Measurements from ENCODE around the gene FLNB.
A peak's percentile ranks its signal among the peaks of the same experiment; 100 is the strongest.

The FLNB gene

DNA sequence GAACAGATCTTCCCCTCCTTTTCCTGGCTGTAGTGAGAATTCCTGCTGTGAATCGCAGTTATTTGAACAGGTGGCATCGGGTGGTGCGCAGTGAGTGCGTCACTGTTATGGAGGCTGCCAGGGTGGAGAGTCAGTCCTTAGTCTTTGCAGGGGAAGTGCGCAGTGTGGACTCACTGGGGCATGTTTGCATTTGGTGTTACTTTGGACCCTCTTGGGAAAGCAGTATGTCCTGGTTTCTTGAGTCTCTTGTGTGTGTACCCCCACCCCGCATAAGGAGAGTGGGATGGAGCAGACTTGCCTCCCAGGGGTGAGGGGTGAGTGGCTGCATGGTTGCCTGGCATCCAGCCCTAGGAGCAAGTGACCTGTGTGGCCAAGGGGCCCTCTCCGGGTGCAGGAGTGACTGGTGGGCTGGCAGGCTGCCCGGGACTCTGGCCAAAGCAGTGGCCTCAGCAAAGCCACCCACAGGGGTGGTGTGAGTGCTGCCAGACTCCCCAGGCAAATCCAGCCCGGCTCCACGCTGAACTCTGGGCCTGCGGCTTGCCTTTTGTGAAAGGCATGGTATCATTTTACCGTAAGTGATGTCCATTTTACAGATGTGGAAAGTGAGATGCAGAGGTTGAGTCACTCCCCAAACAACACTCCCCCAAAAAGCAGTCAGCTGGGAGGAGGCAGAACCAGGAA is 156.1 kb downstream of the FLNB start:
- DNase-seq (ENCODE audit: low read depth, low spot score) = no peak

DNA sequence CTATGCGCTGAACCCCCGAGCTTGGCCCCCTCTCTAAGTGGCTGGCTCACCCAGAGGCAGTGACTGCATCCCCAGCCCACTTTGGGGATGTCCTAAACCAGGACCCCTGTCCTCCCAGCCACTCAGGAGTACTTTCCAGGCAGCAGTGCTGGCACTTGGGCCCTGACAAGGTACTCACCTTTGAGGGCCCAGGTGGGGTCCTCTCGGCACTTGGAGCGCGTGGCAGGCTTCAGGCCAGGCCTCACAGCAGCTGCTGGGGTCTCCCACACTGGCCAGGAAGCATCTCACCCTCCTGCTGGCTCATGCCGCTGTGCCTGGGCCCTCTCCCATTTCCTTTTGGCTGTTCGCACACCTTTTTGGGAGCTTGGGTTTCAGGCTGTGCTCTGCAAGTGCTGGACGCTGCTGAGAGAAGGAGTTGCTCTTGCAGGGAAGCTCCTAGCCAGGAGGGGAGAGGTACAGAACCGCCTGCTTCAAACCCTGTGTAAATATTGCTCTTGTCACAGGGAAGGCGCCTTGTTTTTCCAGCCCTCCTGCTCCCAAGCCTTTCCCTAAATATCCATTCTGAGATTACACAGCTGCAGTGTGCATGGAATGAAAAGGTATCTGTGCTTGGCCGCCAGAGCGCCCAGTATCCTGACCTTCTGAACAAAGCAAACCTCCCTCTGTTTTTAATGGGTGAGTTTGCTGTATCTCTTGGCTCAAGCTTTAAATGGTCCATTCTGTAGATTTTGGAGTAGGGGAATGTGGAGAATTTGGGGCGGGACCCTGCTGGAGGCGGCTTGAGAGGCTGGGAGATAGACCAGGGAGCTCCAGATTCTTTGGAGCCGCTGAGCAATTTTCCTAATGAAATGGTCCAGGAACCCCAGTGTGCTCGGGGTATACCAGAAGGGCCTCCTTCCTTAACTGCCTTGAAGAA is 156.9 kb downstream of the FLNB start:
- no peak for DNase-seq (ENCODE audit: low read depth, low spot score)

DNA sequence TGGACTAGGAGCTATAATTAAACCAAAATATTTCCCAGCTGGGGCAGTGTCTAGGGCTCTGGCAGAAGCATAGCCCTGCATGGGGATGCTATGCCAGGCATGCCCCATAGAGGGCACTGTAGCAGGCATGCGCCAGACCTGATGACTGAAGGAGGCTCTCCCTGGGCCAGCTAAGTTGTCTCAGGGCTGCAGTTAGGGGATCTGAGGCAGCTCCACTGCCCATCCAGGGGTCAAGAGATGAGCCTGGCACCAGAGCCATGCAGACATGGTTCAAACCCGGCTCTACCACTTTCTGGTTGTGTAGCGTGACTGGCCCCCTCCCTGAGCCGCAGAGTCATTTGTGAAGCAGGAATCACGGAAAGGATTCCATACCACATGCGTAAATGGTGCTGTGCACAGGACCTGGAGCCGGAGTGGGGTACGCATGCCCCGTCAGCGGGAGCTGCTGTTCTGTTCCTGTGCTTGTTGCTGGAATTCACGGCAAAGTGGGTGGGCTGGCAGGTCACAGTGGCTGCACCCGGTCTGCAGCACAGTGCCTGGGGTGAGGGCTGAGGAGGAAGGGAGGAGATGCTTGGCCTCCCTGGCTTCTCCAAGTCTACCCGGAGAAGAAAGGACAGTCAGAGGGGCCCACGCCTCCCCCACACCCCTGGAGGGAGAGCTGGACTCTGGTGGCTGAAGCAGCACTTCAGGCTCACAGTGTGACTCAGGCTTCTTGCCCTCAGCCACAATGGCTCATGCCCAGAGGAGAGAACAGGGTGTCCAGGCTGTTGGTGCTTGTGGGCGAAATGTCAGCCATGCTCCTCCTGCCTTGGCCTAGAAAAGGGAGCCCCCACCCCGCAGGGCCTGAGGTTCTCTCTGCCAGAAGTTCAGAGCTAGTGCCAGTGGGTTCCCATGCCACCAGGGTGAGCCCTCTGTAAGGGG is 159.5 kb downstream of the FLNB start:
- DNase-seq (ENCODE audit: low read depth, low spot score) = no peak

DNA sequence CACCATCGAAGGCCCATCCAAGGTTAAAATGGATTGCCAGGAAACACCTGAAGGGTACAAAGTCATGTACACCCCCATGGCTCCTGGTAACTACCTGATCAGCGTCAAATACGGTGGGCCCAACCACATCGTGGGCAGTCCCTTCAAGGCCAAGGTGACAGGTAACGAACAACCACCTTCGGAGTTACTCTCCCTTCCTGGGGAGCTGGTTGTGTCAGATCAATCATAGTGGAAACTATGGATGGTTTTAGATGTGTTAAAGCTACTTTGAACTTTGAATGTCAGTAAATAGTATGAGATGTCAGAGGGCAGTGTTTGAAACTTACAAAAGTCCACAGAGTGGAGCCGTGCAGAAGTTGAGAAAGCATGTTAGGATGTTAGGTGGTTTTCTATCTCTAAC is 160.3 kb downstream of the FLNB start:
- DNase-seq (ENCODE audit: low read depth, low spot score) = no peak

DNA sequence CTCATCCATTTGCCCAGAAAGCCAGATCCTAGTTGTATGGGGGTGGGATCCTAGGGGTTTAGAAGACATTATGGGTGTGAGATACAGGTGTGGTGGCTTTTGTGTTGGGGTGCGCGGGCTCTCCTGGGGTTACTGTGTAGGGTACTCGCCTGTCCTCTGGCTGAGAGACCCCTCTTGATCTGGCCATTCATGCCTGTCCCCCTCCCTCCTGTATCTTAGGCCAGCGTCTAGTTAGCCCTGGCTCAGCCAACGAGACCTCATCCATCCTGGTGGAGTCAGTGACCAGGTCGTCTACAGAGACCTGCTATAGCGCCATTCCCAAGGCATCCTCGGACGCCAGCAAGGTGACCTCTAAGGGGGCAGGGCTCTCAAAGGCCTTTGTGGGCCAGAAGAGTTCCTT is 161.1 kb downstream of the FLNB start:
- DNase-seq (ENCODE audit: low read depth, low spot score) = no peak

DNA sequence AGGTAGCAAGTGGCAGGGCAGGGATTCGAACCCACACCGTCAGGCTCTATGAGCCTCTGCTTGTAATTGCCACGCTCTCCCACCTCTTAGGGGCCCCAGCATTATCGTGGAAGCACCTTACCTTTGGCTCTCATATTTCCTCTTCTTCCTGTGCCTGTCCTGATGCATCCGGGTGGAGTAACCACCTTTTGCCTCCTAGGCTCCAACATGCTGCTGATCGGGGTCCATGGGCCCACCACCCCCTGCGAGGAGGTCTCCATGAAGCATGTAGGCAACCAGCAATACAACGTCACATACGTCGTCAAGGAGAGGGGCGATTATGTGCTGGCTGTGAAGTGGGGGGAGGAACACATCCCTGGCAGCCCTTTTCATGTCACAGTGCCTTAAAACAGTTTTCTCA is 162.2 kb downstream of the FLNB start:
- no peak for DNase-seq (ENCODE audit: low read depth, low spot score)

DNA sequence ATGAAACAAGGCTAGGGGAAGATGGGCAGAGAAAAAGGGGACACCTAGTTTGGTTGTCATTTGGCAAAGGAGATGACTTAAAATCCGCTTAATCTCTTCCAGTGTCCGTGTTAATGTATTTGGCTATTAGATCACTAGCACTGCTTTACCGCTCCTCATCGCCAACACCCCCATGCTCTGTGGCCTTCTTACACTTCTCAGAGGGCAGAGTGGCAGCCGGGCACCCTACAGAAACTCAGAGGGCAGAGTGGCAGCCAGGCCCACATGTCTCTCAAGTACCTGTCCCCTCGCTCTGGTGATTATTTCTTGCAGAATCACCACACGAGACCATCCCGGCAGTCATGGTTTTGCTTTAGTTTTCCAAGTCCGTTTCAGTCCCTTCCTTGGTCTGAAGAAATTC is 162.9 kb downstream of the FLNB start:
- no peak for DNase-seq (ENCODE audit: low read depth, low spot score)

DNA sequence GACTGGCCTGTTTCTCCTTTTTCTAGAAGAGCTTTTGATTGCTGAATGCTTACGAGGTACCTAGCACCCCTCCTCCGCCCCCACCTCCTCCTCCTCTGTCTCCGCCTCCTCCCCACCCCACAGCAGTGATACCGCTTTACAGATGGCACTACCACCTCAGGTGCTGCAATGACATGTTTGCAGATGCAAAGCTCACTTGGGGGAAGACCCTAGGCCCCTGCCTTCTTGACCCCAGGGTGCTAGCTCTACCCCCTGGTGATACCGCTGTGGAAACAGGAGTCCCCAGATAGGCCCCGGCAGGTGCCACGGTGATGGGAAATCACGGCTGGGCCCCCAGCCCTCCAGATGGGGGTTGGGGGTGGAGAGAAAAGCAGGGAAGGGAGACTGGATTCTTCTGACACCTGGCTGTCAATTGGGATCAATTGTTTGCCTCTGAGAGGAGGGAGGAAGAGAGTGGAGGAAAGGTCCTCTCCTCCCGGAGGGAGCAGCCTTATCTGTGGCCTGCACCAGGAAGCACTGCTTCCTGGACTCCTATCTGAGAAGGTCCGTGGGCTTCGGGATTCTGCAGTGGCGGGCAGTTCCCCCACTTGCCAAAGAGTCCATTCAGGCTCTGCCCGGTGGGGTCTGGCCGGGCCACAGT is 164.9 kb downstream of the FLNB start:
- DNase-seq (ENCODE audit: low read depth, low spot score) = no peak

DNA sequence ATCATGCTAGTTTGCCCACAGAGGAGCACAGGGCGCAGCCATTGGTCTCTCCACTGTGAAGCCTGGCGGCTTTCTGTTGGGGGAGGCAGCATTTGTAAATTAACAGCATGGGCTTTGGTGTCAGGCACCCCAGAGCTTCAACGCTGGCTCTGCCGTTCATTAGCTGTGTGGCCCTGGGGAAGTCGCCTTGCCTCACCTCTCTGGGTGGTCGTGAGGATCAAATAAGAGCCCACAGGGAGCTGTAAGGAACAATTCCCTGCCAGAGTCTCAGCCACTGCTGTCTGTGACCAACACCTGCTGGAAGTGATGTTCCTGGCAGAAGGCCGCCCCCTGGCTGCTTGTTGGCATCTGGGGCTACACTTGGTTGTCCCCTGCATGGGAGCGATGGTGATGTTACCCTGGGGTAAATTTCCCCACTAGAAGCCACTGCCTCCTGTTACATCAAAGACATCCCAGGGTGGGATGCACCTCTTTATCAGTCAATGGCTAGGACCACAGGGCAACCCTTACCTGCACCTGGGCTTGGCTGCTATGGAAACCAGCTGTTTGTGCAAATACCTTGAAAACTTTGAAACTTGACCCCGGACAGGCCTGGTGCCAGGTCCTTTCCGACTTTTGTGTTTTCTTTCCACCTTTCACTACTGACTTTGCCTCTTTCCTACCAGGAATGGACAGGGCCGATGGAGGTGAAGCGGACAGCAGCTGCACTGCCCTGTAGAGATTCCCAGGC is 165.6 kb downstream of the FLNB start:
- DNase-seq (ENCODE audit: low read depth, low spot score) = no peak

DNA sequence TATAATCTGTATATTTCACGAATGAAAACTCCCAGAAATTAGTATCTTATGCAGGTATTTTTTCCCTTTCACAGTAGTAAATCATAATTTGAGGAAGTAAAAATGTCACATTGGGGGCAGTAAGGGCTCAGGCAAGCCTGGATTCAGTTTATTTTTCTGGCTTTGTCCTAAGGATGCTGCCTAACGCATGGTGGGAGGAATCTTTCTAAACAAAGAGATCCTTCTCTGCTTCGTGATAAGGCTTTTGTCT is 166.9 kb downstream of the FLNB start:
- DNase-seq (ENCODE audit: low read depth, low spot score) = no peak

DNA sequence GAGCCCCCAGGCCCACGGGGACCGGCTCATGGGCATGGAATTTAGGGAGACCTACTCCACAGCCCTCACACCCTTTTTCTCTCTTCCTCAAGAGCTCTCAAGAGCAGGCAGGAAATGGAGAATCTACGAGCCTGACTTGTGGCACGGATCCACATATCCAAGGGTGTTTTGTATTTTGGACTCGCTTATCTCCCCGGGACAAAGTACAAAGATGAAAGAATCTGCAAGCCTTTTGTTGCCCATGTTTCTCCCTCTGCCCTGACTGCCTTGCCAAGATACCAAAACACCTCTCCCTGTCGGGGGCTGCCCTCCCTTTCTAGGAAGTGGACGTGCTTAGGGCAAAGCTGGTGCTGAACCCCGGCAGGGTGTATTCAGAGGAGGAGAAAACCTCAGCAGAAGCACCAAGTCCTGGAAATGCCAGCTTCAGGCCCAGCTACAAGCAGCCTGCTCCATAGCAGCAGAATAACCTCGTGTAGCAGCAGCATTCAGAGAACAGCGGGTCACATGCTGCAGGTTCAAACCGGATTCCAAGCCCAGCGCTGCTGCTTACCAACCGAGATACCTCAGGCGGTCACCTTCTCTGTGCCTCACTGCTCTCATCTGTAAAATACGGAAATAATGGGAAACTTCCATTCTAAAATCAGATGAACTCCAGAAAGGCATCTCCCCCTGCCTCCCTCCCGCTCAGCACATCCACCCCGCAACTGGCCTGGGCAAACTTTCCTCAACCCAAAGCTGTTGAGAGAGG is 167.4 kb downstream of the FLNB start:
- DNase-seq (ENCODE audit: low read depth, low spot score) = no peak

DNA sequence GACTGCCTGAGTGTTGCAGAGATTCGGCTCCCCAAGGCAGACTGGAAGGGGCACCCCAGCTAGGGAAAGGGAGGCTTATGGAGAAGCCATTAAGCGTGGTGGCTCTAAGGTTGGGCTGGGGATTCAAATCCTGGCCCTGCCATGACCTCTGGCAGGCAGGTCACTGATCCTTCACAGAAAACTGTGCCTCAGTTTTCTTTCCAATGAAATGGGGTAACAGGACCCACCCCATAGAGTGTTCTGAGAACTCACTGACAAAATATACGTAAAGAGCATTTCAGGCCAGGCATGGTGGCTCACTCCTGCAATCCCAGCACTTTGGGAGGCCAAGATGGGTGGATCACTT is 167.9 kb downstream of the FLNB start:
- DNase-seq (ENCODE audit: low read depth, low spot score) = no peak

DNA sequence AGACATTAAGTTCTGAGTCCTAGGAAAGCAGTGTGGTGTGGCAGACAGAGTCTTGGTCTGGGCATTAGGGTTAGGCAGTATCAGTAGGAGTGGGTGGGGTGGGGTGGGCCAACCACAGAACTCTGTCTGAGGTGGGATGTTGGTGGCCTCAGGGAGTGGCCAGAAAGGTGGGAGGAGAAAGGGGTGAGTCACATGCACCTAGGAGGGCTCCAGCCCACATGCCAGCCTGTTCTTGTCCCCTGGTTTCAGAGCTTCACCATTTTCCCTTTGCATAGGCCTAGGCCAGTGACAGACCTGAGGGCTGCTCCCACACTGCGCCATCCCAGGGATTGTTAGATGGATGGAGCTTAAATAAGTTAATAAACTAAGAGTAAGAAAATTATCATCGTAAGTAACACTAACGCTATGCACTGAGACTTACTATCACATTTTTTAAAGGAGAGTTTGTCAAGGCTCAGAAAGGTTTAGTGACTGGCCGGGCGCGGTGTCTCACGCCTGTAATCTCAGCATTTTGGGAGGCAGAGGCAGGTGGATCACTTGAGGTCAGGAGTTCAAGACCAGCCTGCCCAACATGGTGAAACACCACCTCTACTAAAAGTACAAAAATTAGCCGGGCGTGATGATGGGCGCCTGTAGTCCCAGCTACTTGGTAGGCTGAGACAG is 168.7 kb downstream of the FLNB start:
- no peak for DNase-seq (ENCODE audit: low read depth, low spot score)

DNA sequence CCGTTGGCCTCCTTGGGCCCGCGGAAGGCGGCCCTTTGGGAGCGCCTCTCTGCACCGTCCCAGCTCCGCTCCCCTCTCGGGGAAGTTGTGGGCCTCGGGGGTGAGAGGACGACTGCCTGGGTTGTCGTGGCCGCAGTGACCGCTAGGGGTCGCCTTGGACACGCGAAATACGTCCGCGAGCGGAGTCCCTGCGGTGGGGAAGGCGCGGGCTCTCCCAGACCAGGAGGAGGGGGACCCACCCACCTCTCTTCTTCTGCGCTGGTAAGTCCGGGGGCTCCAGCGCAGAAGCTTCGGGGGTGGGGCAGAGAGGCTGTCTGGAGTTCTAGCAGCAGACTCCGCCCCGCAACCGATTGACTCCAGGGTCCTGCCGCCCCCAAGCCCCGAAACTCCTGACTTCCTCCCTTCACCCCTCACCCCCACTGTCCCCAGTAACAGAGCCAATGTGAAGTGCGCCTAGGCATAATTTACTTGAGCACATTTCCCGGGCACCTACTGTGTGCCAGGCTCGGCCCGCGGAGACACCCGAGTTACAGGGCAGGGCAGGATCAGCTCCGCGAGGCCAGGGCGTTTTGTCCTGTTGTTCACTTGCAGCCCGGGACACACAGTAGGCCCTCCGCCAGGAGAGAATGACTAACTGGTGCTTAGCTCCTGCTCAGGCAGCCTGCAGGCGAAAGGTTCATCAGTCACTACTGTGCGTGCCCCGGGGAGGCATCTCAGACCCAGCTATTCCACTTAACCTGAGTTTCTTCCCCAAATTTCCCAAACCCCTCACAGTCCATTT is 169.7 kb downstream of the FLNB start:
- peak; percentile 50 for DNase-seq (ENCODE audit: low read depth, low spot score)

DNA sequence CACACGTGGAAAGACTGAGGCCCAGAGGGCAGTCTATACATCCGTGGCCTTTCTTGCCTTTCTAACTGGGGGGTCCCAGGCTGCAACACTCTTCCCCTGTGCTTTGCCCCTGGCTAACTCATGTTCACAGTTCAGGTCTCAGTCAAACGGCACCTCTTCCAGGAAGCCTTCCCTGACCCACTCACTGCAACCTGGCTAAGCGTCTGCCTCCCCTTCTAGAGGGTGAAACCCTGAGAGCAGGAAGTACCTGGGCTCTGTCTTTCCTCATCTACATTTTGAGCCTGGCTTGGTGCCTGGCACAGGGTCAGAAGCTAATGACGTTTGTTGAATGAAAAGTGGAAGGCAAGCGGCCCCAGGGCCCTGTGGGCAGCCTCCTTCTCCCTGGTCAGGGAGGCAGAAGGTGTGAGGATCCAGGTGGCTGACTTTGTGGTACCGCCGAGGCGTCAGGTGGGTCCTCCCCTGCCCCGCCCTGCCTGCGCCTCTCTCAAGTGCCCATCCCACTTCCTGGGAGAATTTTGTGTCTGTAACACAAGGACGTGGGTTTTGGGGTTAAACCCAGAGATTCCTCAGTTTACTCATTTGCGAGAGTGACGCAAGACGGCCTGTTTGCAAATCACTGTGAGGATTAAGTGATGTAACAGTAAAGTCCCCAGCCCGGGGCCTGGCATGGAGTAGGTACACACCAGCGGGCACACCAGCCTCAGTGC is 170.5 kb downstream of the FLNB start:
- DNase-seq (ENCODE audit: low read depth, low spot score) = no peak

DNA sequence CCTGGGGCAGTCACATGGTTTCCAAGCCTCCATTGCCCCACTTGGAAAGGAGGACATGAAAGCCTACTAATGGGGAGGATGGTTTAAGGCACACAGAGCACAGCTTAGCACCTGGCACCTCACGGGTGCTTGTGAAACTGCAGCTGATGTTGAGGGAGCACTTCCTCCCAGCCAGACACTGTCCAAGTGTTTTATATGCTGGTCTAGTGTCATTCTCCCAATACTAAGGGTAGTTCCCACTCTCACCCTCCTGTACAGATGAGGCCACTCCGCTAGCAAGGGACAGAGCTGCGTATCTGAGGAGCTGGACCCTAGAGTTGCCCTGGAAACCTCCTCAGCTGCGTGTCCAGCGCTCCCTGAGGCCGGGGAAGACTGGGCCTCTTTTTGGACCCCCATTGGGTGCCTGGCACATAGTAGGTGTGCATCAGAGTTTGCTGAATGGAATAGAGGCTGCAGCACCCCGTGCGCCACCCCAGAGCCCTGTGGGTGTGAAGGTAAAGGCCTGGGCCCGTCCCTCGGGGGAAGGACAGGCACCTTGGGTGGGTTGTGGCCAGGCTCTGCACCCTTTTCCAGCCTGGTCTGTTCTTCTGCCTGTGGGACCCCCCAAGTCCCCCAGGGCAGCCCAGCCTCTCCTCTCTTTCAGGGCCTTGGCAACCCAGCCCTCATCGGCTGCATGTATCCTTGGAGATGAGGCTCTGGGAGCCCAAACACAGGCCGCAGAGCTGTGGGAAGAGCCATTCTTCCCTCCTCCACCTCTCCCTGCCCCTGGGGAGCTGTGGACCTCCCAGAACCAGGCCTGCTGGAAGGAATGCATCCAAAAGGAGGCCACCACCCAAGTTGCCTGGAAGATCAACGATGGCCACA is 171.2 kb downstream of the FLNB start:
- no peak for DNase-seq (ENCODE audit: low read depth, low spot score)

DNA sequence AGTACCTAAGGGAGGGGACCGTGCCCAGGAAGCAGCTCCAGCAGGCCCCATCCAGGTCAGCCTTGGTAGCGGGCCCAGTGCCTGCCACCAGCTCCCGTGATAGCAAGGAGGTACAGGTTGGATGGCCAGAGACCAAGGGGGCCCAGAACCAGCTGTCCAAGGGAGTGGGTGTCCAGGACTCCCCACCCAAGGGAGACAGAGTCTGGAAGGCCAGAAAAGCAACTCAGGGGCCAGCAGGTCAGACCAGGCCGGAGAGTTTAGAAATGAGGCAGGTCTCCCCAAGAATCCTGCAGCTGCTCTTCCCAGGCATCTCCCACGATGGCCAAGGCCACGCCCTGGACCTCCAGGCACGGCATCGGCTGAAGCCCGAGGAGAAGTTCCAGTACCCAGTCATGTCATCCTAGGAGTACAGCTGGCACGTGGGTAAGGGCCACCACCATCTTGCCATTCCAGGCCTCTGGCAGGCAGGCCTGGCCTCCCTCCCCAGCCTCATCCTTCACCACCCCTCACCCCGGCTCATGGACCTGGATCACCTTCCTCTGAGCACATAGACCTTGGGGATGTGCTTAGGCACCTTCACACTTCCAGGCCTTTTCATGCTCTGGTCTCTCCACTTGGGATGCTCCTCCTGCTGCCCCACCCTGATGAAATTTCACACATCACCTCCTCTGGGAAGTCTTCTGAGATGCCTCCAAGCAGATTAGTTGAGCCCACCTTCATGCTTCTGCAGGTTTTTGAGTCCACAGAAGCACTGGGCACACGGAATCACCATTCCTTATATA is 172.1 kb downstream of the FLNB start:
- DNase-seq (ENCODE audit: low read depth, low spot score) = no peak

Data from iPS DF 19.7 (cell line).